GM21526 (cell line): ENCODE data around the gene HS6ST1.

ENCODE experiments used
- ATAC-seq: cut with Tn5 transposase; IDR thresholded peaks from one replicate; pipeline ENCODE4 v1.9.1; 2021; ENCODE audit warnings: moderate library complexity; ENCODE audit not compliant: unreplicated experiment, low FRiP score

The HS6ST1 gene

DNA sequence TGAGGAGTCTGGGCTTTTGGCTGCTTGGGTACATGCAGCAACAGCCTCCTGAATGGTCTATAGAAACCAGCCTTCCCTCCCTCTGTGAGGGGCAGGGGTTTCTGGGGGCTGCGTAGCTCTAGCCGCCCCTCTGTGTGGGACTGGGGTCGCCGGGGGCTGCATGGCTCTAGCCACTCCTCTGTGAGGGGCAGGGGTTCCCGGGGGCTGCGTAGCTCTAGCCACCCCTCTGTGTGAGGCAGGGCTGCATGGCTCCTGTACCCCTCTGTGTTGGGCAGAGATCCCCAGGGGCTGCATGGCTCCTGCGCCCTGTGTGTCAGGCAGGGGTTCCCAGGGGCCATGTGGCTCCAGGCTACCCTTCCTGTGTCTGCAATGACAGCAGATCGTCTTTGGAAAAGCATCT lies 17.6 kb downstream of the HS6ST1 start:
- ATAC-seq = no peak

DNA sequence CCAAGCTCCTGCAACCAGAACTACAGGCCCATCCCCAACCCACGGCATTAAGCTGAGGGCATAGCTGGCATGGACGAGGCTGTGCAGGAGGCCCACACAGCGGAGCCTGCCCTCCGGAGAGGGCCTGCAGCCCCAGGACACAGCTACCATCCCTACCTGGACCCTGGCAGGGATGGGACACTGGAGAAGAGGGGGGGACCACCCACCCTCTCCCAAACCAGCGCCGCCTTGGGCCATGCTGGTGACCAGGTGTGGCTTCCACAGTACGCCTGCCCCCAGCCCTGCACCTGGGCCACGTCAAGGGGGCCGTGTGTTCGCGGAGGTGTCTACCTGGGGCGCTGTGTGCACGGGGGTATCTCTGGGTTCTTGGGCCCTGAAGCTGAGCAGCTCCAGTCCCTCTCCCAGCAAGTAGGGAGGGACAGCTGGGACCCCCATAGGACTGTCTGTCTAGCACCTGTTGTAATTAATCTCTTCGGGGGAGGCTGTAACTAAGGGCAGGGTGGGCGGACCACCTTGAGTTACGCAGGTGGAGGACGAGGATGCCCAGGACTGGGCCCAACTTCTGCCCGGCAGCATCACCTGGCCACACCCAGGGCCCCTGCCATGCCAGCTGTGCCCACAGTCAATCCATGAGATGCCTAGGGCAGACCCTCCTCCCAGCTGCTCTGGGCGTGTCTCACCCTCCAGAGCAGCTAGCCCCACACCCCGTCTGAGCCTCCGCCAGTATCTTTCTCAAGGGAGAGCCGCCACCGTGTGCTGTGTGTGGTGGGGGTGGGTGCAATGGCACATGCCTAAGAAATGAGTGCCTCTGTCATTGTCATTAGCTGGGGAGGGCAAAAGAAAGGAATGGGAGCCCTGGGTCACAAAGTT lies 18.3 kb downstream of the HS6ST1 start:
- no peak for ATAC-seq

DNA sequence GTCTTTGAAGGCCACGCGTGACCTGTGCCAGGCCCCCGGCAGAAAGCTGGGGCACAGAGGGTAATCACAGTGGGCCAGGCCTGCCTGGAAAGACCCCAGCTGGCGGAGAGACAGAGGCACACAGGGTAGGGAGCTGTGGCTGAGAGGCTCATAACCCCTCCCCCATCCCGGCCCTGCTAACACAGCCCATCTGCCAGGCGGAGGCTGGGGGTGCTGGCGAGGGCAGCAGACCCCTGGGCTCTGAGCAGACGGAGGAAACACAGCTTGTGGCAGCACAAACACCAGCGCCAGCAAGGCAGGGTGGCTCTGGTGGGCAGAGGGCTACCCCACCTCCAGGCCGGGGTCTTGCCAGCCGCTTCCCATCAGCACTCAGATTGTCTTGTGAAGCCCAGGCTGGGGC lies 19.0 kb downstream of the HS6ST1 start:
- ATAC-seq = no peak

DNA sequence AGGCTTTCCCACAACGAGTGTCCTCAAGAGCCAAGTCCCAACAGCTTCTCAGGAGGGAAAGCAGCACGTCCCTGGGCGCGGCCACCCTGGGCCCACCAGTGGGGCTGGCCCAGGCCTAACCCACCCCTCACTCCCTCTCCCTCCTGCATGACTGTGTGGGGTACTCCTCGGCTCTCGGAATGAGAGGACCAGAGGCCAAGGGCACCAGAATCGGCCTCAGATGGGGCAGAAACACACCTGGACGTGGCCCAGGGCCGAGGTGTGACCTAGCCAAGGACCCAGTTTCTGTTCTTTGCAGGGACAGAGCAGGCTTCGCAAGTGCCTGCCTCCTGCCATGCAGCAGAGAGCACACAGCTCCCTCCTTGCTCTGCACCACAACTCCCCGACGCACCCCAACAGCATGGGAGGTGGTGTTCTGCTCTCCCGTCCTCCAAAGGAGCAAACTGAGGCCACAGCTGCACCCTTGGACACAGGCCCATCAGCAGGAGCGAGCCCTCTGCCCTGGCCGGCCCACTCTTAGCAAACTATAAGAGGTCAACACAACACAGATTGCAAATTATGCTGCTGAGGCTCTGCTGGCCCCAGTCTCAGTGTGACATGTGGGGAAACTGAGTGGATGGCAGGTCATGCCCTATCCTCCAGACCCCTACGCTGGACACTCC lies 19.7 kb downstream of the HS6ST1 start:
- no peak for ATAC-seq

DNA sequence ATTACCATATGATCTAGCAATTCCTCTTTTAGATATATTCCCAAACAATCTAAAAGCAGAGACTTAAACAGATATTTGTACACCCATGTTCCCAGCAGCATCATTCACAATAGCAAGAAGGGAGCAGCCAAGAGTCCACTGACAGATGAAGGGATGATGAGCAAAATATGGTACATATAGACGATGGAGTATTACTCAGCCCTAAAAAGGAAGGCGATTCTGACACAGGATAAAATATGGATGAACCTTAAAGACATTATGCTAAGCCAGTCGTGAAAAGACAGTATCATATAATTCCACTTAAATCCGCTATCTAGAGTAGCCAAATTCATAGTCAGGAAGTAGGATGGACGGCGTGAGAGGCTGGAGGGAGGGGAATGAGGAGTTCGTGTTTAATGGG lies 20.4 kb downstream of the HS6ST1 start:
- no peak for ATAC-seq

DNA sequence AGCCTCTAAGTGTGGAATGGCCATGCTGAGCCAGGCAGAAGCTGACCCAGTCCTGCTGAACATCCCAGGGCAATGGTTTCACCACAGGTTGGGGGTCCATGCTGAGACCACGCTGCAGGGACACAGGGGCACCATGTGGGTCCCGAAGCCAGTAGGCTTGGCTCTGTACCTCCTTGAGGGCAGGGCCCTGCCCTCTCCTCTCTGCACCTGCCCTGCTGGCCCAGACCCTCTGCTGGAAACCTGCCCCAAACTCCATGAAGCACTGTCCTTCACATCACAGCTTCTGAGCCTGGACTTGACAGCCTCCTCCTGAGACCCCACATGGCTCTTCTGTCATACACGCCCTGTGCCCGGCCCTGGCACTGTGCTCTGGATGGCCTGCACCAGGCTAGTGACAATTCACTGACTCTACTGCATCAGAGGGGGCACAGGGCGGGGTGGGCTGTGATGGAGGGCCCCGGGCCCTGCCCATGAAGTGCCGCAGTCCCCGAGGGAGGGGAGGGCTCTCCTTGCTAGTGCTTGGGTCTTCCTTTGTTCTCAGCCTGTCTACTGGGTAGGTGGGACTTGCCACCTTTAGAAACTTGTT lies 24.7 kb downstream of the HS6ST1 start:
- no peak for ATAC-seq

DNA sequence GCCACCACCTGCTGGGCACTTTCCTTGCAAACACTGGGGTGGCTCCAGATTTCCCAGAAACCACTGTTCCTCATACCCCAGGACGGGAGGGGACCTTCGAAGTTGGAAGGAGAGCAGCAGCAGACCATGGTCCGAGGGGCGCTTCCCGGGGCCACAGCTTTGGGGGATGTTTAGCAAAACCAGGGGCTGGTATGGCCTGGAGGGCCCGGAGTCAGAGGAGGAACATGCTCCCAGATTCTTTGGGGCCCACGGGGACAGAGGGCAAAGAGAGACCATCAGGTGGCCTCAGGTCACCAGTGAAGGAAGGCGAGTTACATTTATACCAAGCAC lies 25.3 kb downstream of the HS6ST1 start:
- ATAC-seq = no peak

DNA sequence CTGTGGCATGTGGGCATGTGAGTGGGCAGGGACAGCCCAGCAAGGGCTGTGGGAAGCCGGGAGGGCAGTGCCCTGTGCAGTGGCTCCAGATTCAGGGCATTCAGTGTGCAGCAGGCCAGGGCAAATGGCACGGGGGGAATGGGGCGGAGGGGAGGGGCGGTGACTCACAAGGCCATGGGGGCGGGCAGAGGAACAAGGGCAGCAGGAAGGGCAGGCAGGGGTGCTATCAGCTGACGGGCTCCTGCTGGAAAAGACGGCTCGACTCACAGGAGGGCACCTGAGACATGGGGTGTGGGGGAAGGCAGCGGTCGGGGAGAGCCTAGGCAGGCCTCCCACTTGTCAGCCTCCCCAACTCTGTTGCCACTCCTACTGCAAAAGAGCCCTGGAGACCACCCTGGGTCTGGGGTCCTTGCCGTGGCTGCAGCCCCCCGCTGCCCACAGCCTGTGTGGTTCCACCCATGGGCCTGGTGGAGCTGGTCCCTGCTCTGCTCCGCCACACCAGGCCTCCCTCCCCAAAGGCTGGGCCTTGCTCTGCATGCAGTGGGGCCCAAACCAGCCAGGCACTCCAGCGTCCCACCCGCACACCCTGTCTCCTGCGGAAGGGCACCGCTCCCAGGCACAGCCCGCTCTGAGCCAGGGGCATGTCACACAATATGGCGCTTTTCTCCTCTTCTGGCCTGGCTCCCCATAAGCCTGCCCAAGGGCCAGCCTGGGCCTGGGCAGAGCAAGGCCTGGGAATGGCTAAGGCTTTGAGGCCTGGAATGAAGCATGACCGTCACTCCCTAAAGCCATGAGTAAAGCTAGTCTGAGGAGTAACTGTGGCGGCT lies 25.9 kb downstream of the HS6ST1 start:
- no peak for ATAC-seq

DNA sequence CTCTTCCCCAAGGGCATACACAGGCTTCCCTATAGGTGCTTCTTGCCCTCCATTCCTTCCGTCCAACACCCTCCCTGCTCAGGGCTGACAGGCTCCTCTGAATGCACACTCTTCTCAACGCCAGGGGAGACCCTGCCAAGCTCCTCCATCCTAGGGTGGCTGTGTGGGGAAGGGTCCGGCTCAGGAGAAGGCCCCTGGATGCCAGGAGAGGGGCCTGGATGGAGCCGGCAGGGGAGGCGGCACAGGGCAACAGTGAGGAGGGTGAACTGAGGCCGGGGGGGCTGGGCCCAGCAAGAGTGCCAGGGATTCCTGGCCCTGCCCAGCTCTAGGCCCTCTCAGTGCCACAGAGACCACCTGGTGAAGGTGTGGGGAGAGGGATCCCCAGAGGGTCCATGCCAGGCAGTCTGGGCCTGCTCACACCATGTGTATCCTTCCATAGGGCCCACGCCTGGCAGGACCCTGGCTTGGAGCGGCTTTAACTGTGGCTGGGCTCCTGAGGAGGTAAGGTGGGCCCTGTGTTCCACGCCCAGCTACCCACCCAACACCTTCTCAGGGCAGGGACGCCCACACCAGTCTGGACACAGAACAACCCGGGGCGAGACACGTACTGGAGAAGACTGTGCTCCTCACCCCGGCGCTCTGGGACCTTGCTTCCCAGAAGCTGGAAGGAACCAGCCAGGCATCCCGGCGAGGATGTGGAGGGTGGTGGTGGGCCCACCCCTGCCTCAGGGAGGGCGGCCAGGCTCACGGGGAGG lies 26.6 kb downstream of the HS6ST1 start:
- ATAC-seq = no peak

DNA sequence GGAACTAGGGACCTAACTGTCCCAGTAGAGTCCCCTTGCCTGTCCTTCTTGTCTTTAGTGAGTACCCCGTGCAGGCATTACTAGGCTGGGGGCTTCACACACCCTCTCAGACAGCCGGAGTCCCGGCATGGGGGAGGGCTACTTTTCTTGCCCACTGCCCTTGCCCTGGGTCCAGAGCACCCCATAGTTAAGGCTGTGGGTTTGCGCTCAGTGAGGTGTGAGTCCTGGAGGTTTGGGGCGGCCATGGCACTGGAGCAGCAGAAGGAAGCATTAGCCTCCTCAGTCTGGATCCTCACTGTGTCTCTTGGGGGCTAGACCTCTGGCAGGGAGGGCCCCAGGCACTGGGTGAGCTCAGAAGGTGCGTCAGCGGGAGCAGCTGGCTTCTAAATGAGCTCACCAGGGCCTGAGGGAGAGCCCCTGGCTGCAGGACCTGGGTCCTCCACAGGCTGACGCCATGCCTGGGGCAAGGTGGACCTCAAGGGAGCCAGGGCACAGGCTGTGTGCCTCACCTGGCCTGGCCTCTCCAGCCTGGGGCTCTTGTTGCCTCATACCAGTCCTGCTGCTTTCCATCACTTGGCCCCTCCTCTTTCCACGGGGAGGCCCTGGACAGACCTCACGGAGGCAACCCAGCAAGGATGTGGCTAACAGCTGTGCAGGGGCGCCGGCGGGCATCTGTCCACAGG lies 27.4 kb downstream of the HS6ST1 start:
- ATAC-seq = no peak

DNA sequence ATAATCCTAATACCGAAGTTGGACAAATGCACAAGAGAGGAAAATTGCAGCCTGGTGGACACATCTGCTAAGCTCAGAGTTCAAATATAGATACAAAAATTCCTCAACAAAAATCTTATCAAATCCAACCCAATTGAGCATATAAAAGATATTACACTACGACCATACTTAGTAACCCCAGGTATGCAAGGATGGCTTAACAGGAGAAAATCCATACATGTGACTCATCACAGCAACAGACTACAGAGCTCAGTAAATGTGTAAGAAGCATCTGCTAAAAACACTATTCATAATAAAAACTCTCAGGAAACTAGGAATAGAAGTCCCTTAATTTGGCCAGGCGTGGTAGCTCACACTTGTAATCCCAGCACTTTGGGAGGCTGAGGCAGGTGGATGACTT lies 28.3 kb downstream of the HS6ST1 start:
- ATAC-seq = no peak

DNA sequence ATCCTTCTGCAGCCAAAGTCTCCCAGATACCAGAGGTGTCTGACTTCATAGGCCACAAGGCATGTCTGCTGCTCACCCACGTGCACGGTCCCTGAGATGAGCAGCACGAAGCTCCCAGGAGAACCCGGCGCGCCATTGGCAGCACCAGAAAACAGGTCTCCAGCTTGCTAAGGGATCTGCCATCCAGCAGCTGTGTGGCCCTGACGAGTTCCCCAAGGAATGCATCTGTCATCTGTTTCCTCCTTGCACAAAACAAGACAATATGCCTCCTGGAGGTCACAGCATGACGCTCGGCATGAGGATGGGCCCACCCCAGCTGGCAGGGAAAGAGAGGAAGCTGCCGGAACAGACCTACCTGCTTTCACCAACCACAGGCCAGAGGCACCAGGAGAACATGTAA lies 29.2 kb downstream of the HS6ST1 start:
- ATAC-seq = no peak

DNA sequence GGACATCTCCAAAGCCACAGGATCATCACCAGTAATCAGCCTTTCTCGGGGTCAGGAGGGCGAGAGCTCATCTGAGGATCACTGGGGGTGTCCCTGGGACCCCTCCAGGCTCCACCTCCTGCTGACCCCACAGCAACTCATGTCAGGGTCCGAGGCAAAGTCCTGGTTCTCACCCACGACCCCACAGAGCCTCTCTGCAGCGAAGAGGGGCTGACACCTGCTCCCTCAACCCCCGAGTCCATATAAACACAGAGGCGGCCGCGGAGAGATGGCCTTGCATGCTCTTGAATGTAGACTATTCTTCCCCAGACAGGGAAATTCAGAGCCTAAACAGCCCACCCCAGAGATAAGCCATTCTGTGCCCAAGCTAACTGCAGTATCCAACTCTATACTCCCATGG lies 29.9 kb downstream of the HS6ST1 start:
- no peak for ATAC-seq

DNA sequence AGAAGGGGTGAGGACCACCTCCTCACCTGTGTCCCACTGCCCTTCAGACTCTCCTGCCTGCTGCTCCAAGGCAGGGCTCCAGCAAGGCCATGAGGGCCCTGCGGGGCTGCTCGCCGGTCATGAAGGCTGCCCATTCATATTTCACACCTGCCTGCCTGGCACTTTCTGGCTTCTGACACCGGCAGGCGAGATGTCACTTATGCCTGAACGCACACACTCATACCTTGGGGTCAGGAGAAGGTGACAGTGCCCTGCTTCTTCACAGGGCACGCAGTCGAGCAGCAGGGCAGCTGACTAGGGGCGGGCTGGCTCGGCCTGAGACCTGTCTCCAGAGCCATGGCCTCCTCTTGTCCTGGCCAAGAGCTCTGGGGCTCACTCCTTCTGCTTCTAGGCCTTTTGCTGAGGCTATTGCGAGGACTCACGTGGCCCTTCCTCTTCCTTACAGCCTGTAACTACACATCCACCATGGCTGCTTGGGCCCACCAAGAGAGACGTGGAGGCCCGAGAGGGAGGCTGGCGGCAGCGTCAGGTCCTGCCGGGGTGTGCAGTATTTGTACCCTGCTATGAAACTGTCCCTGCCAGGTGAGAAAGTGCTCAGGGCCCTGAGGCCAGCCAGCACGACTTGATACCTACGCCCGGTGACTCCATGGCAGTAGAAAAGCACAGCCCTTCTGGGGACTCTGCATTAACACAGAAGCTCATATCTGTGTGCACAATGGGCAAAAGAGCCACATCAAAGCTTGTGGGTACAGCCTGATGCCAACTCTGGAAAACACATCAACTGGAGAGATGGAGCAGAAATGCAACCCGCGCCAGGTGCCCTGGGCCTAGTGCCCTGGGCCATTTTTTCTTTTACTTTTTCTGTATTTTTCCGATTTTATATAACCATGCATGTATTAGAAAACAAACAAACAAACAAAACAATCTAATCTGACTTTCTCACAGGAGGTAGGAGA lies 30.6 kb downstream of the HS6ST1 start:
- no peak for ATAC-seq

DNA sequence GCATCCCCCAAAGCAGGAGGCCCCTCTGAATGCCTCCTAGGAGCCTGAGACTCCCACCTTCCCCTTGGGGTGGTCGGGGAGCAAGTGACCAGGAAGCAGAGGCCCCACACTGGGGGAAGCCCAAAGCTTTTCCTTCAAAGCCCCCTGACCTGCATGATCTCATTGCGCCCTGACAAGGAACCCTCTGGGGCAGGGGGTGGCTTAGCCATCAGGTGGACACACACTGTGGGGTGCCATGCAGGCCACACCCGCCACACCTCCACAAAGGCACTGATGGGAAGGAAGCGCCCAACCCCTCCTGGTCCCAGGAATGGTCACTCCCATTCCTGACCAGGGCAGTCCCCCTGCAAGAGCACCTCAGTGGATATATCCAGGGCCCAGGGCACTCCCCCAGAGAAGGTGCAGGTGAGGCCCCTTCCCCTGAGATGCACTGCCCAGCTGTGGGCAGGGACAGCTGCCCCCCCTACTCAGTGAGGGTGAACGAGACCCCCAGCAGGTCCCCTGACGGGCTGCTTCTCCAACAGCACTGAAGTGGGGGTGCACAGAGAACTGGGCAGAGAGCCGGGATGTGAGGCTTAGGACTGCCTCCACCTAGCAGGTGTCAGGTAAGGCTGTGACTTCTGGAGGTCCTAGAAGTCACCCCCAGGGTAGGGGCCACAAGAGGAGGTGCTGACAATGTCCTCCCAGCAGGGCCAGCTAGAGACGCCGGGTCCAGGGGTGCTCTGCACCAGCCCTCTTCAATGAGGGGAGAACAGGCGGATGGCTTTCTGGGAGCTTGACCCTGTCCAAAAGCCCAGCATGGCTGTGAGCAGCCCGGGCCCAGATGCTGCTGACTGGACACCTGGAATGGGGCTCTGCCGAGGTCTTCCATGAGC lies 31.5 kb downstream of the HS6ST1 start:
- ATAC-seq = no peak

DNA sequence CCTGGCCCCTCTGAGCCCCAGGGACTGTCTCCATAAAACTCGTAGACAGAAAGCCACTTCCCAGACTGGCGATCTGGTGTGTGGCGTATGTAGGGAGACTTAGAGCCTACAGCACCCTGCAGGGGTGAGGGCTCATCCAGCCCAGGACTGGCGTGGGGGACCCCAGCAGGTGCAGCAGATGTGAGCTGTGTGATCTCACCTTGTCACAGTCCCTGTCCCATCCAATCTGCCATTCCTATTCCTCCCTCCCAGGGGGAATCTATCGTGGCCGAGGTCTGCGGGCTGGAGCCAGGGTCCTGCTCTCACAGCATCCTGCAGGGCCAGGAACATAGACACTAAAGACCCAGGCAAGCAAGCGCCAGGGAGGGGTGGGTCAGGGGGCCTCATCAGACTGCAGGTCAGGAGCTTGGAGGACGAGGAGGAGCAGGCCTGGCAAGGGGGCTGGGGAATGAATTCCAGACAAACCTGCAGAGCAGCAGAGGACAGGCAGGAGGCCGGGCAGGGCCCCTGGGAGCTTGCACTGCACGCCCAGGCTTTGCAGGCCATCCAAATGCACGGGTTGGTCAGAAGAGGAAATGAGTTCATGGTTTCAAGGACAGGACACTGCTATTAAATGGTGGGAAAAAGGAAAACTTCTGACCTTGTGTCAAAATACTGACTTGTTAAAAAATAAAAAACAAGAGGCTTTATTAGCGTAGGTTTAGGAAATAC lies 32.5 kb downstream of the HS6ST1 start:
- ATAC-seq = no peak

DNA sequence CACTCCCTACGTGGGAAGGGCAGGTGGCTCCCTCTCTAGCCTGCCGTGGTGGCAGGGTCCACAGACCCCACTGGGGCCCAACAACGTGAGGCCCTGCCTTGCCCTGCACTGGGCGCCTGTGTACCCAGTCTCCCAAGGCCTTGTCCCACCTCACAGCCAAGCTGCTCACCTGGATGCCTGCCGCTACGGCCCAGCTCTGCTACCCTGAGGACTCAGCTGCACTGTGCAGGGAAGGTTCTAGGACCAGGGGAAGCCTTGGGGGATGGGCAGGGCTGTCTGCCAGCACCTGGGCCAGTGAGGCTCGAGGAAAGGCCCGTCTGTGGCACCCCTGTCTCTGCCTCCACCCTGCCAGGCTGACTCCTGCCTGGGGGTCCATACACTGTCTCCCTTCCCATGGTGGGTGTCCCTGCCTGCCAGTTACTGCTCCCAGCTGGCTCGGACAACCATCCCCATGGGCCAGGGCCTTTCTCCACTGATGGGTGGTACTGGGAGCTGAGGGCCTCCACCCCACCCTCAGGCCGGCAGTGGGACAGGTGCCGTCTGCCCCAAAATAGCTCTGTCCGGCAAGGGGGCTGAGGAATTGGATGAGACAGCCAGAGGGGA lies 33.2 kb downstream of the HS6ST1 start:
- no peak for ATAC-seq
